Gastroesophageal sphincter (tissue), 4 donors: ENCODE measurements around the gene HPCA. TPM values are rescaled to one million over a fixed set of nuclear protein-coding genes. Genes with fewer than 3 reads are reported as not detected.

Experiments used
- ATAC-seq: fragments of 150-250 bp; one replicate; pipeline ENCODE4 v1.9.1; 2016; ENCODE audit warnings: mild to moderate bottlenecking, moderate library complexity
- H3K27ac ChIP-seq, 4 donors: fragments of 200-600 bp; sonication (generic) in 3 of 4; 1 replicate in 3 of 4; 2 replicates in 1 of 4; pipeline ENCODE4 v1.5.1; 2016 to 2019
- H3K27me3 ChIP-seq: fragments of 200-600 bp; sonication (generic); one replicate; pipeline ENCODE4 v1.5.1; 2019
- H3K36me3 ChIP-seq, 2 donors: fragments of 200-600 bp; sonication (generic); one replicate each; pipeline ENCODE4 v1.5.1; 2019; ENCODE audit warnings: control low read depth in 1 of 2
- H3K4me1 ChIP-seq, 3 donors: fragments of 200-600 bp; sonication (generic); 1 replicate in 2 of 3; 2 replicates in 1 of 3; pipeline ENCODE4 v1.5.1; 2016 to 2019; ENCODE audit warnings: control low read depth in 2 of 3
- H3K4me3 ChIP-seq, 2 donors: fragments of 200-600 bp; sonication (generic); one replicate each; pipeline ENCODE4 v1.5.1; 2019; ENCODE audit warnings: mild to moderate bottlenecking in 1 of 2, moderate library complexity in 1 of 2
- H3K9me3 ChIP-seq, 3 donors: fragments of 200-600 bp; sonication (generic); one replicate each; pipeline ENCODE4 v1.5.1; 2017 to 2019; ENCODE audit warnings: control low read depth in 2 of 3
- EP300 ChIP-seq: sonication (generic); formaldehyde crosslinking; IDR thresholded peaks from one replicate; pipeline ENCODE4 v1.6.1; 2017; ENCODE audit warnings: antibody characterized with exemption, mild to moderate bottlenecking
- POLR2A ChIP-seq, 2 donors: fragments of 450-650 bp; IDR thresholded peaks; one replicate each; pipeline ENCODE4 v1.6.1; 2017; ENCODE audit warnings: antibody characterized with exemption in 2 of 2, mild to moderate bottlenecking in 2 of 2, moderate library complexity in 1 of 2
- POLR2AphosphoS5 ChIP-seq: sonication (generic); formaldehyde crosslinking; IDR thresholded peaks from one replicate; pipeline ENCODE4 v1.6.1; 2017; ENCODE audit warnings: antibody characterized with exemption
- WGBS, 2 donors: methylation state at CpG; one replicate each; pipeline ENCODE4 v1.1.5; 2018; ENCODE audit warnings: low coverage in 1 of 2; 5-methylcytosine and 5-hydroxymethylcytosine counted together
- total RNA-seq, 4 donors: library from RNA; depleted of rRNA; stranded (reverse); fragments of >200 nt; gene quantifications; one replicate each; pipeline ENCODE4 v1.1.0, GENCODE V29; 2016
- TF ChIP-seq, protein P1 (sequence below), 4 experiments: fragments of 200-600 bp in 2 of 4; fragments of 450-650 bp in 2 of 4; sonication (generic) in 1 of 4; IDR thresholded peaks; one replicate each; pipeline ENCODE4 v1.5.1; 2017 to 2019; ENCODE audit warnings: antibody characterized with exemption in 4 of 4, mild to moderate bottlenecking in 2 of 4, moderate library complexity in 2 of 4

The HPCA gene
- total RNA-seq, 4 donors from 2014 or later = 0.58 TPM; not detected in 3

- Histone ChIP-seq H3K4me1 (peaks cover 0 to 18% (median 7%) of the 10 kb centered on the region in 3 donors), H3K27ac (no peak overlapping the region), H3K36me3 (peaks cover 0 to 7% of the 10 kb centered on the region in 2 donors), H3K4me3 (peak overlapping the region; percentile 6 to 52), H3K9me3 (no peaks in the 10 kb centered on the region), H3K27me3 (peaks cover 57% of the 10 kb centered on the region)
- ATAC-seq = peak; percentile 66
- WGBS, 2 donors = 0% methylated on average over 4 of the region's 58 CpGs; no CpG with 5 or more reads in 1 of the 2 donors
- TF ChIP-seq, protein P1, sequence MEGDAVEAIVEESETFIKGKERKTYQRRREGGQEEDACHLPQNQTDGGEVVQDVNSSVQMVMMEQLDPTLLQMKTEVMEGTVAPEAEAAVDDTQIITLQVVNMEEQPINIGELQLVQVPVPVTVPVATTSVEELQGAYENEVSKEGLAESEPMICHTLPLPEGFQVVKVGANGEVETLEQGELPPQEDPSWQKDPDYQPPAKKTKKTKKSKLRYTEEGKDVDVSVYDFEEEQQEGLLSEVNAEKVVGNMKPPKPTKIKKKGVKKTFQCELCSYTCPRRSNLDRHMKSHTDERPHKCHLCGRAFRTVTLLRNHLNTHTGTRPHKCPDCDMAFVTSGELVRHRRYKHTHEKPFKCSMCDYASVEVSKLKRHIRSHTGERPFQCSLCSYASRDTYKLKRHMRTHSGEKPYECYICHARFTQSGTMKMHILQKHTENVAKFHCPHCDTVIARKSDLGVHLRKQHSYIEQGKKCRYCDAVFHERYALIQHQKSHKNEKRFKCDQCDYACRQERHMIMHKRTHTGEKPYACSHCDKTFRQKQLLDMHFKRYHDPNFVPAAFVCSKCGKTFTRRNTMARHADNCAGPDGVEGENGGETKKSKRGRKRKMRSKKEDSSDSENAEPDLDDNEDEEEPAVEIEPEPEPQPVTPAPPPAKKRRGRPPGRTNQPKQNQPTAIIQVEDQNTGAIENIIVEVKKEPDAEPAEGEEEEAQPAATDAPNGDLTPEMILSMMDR (IDR thresholded peaks at IDR 0.05) = peak in 2 of 4 experiments; percentile 1 to 31
- TF ChIP-seq EP300 = no peak
- no peak for TF ChIP-seq POLR2A (IDR thresholded peaks at IDR 0.05)
- TF ChIP-seq POLR2AphosphoS5 = no peak
Measured at GRCh38 chr1:32893198-32894018, 7.1 kb downstream of the HPCA start.

- H3K27me3 ChIP-seq = peaks cover 50% of the 10 kb centered on the region
- whole genome bisulfite sequencing, 2 donors = no CpG with 5 or more reads among the region's 8 CpGs
Measured at GRCh38 chr1:32894019-32894600, 7.8 kb downstream of the HPCA start.

GRCh38 chr1:32894681-32895080 lies 8.4 kb downstream of the HPCA start:
- TF ChIP-seq POLR2A (IDR thresholded peaks at IDR 0.05) = no peak
- TF ChIP-seq, protein P1 (IDR thresholded peaks at IDR 0.05) = no peak
- TF ChIP-seq POLR2AphosphoS5 = no peak
- TF ChIP-seq EP300 = no peak
- no peak overlapping the region for H3K4me3 ChIP-seq
- no peaks in the 10 kb centered on the region for H3K9me3 ChIP-seq
- no peak overlapping the region for H3K27ac ChIP-seq
- WGBS, 2 donors = 80% methylated on average over 2 of the region's 6 CpGs; no CpG with 5 or more reads in 1 of the 2 donors
- H3K27me3 ChIP-seq = peaks cover 47% of the 10 kb centered on the region
- no peak for ATAC-seq
- peaks cover 0 to 18% (median 7%) of the 10 kb centered on the region in 3 donors for H3K4me1 ChIP-seq
- peaks cover 0 to 7% of the 10 kb centered on the region in 2 donors for H3K36me3 ChIP-seq

More at GRCh38 chr1:32894019-32894600, 7.8 kb downstream of the HPCA start:
- ATAC-seq = no peak
- Histone ChIP-seq H3K9me3 (no peaks in the 10 kb centered on the region), H3K4me1 (peaks cover 0 to 18% (median 7%) of the 10 kb centered on the region in 3 donors), H3K4me3 (peak overlapping the region in 1 of 2 donors; percentile 52), H3K27ac (no peak overlapping the region), H3K36me3 (peaks cover 0 to 7% of the 10 kb centered on the region in 2 donors)
- TF ChIP-seq EP300 (no peak), POLR2A (IDR thresholded peaks at IDR 0.05) (no peak), POLR2AphosphoS5 (no peak)
- TF ChIP-seq, protein P1 (IDR thresholded peaks at IDR 0.05) = no peak

DNA sequence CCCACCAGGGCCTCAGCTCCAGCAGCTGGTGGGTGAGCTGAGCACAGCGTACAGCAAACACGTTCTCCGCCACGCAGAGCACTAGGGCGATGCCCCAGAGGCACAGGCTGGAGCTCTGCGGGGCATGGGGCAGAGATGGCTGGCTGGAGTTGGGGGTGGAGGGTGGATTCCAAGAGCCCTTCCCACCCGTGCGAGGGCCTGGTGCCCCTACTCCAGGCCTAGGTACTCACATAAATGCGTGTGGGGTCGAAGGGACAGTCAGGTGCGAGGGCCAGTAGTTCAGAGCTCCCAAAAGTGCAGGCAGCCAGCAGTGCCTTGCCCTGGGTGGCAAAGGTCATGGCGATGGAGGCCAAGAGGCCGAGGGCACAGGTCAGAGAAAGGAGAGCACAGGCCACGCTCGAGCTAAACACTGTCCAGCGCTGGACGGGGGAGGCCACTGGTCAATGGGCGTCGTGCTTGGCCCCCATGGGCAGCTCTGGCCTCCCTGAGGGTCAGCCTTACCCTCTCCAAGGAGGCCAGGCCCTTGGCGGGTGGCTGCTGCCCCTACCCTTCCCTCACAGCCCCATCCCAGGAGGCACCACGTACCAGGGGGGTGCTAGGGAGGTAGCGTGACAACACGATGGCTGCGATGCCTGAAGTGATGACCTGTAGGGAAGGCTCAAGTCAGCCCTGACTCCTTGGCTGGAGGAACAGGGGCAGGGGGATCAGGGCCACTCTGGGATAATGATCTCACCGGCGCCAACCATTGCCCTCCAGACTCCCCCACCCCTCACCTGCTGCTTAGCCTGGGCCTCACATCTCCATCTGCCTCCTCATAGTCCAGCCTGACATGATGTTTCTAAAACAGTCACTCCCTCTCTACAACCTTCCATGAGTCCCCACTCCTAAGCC lies 9.3 kb downstream of the HPCA start:
- peaks cover 0 to 7% of the 10 kb centered on the region in 2 donors for H3K36me3 ChIP-seq
- ATAC-seq = no peak
- peaks cover 0 to 27% (median 8%) of the 10 kb centered on the region in 3 donors for H3K4me1 ChIP-seq
- H3K4me3 ChIP-seq = no peak overlapping the region
- H3K9me3 ChIP-seq = no peaks in the 10 kb centered on the region
- no peak overlapping the region for H3K27ac ChIP-seq
- TF ChIP-seq POLR2AphosphoS5 (no peak), POLR2A (IDR thresholded peaks at IDR 0.05) (no peak), EP300 (no peak)
- TF ChIP-seq, protein P1 (IDR thresholded peaks at IDR 0.05) = no peak
- 90 to 98% methylated on average over 6 to 9 of the region's 26 CpGs for WGBS, 2 donors
- H3K27me3 ChIP-seq = peaks cover 38% of the 10 kb centered on the region
